ENCODE measurements around the gene GAL. TPM values are rescaled to one million over a fixed set of nuclear protein-coding genes. Genes with fewer than 3 reads are reported as not detected.

Gene GAL
- total RNA-seq, 1 experiment from 2014 or later, result 4.4 TPM

GRCh38 chr11:68683121-68683520 is 1.2 kb upstream of the GAL start:
- no TSS peak for BruUV-seq (replicated peaks)
- Histone ChIP-seq H3K4me3 (ENCODE audit: low read depth, low read length, poor library complexity, severe bottlenecking) (no peak overlapping the region), H3K9me3 (ENCODE audit: low read depth, low read length, poor library complexity, severe bottlenecking) (no peaks in the 10 kb centered on the region), H3K4me1 (ENCODE audit: insufficient read depth, low read length, poor library complexity, severe bottlenecking) (no peaks in the 10 kb centered on the region), H3K27ac (ENCODE audit: low read depth, low read length, poor library complexity, severe bottlenecking) (no peak overlapping the region), H3K36me3 (ENCODE audit: insufficient read depth, low read length, poor library complexity, severe bottlenecking) (no peaks in the 10 kb centered on the region), H3K27me3 (replicated peaks; ENCODE audit: insufficient read depth, low read depth, low read length, poor library complexity) (peaks cover 31% of the 10 kb centered on the region)
- POLR2A ChIA-PET (ENCODE audit: low non-redundant PET), result no interaction called here
- no peak for TF ChIP-seq CTCF (conservative IDR thresholded peaks at IDR 0.05; ENCODE audit: low read depth, low read length)
- TF ChIP-seq EZH2 (IDR thresholded peaks at IDR 0.05; ENCODE audit: borderline replicate concordance, low read depth, low read length, poor library complexity, severe bottlenecking), result no peak
- intact Hi-C loops (cut with micrococcal nuclease; ENCODE audit: unreplicated experiment), result no loop called here
- CTCF ChIA-PET, result no interaction called here
- no peak for DNase-seq (ENCODE audit: low spot score)

GRCh38 chr11:68683536-68684384 is 584 bp upstream of the GAL start:
- Histone ChIP-seq H3K4me1 (ENCODE audit: insufficient read depth, low read length, poor library complexity, severe bottlenecking) (no peaks in the 10 kb centered on the region), H3K9me3 (ENCODE audit: low read depth, low read length, poor library complexity, severe bottlenecking) (no peaks in the 10 kb centered on the region), H3K36me3 (ENCODE audit: insufficient read depth, low read length, poor library complexity, severe bottlenecking) (no peaks in the 10 kb centered on the region), H3K4me3 (ENCODE audit: low read depth, low read length, poor library complexity, severe bottlenecking) (peak overlapping the region; percentile 39), H3K27me3 (replicated peaks; ENCODE audit: insufficient read depth, low read depth, low read length, poor library complexity) (peaks cover 31% of the 10 kb centered on the region), H3K27ac (ENCODE audit: low read depth, low read length, poor library complexity, severe bottlenecking) (no peak overlapping the region)
- no peak for TF ChIP-seq CTCF (conservative IDR thresholded peaks at IDR 0.05; ENCODE audit: low read depth, low read length)
- TF ChIP-seq EZH2 (IDR thresholded peaks at IDR 0.05; ENCODE audit: borderline replicate concordance, low read depth, low read length, poor library complexity, severe bottlenecking), result no peak
- intact Hi-C loops (cut with micrococcal nuclease; ENCODE audit: unreplicated experiment), result no loop called here
- no peak for DNase-seq (ENCODE audit: low spot score)
- ChIA-PET POLR2A (ENCODE audit: low non-redundant PET) (no interaction called here), CTCF (no interaction called here)
- no TSS peak for BruUV-seq (replicated peaks)

- TF ChIP-seq EZH2 (IDR thresholded peaks at IDR 0.05; ENCODE audit: borderline replicate concordance, low read depth, low read length, poor library complexity, severe bottlenecking) (no peak), CTCF (conservative IDR thresholded peaks at IDR 0.05; ENCODE audit: low read depth, low read length) (no peak)
- Histone ChIP-seq H3K27ac (ENCODE audit: low read depth, low read length, poor library complexity, severe bottlenecking) (no peak overlapping the region), H3K27me3 (replicated peaks; ENCODE audit: insufficient read depth, low read depth, low read length, poor library complexity) (peaks cover 31% of the 10 kb centered on the region), H3K36me3 (ENCODE audit: insufficient read depth, low read length, poor library complexity, severe bottlenecking) (no peaks in the 10 kb centered on the region), H3K9me3 (ENCODE audit: low read depth, low read length, poor library complexity, severe bottlenecking) (no peaks in the 10 kb centered on the region), H3K4me1 (ENCODE audit: insufficient read depth, low read length, poor library complexity, severe bottlenecking) (no peaks in the 10 kb centered on the region), H3K4me3 (ENCODE audit: low read depth, low read length, poor library complexity, severe bottlenecking) (no peak overlapping the region)
- intact Hi-C loops (cut with micrococcal nuclease; ENCODE audit: unreplicated experiment), result no loop called here
- DNase-seq (ENCODE audit: low spot score), result no peak
- ChIA-PET POLR2A (ENCODE audit: low non-redundant PET) (no interaction called here), CTCF (no interaction called here)
- no TSS peak for BruUV-seq (replicated peaks)
Measured at GRCh38 chr11:68685656-68686380, 1.5 kb downstream of the GAL start.

Data from A673 (cell line).